Stimulated activated CD4-positive, alpha-beta T cell treated with anti-CD3 and anti-CD28 coated beads, Interleukin-2, amount 100 ng/mL, for 24 hours (primary cell): ENCODE measurements around the gene NR3C2.

Experiments used
- DNase-seq, 2 donors: peaks; one replicate each; pipeline ENCODE4 v3.0.0-alpha.2; 2020

Gene NR3C2

DNA sequence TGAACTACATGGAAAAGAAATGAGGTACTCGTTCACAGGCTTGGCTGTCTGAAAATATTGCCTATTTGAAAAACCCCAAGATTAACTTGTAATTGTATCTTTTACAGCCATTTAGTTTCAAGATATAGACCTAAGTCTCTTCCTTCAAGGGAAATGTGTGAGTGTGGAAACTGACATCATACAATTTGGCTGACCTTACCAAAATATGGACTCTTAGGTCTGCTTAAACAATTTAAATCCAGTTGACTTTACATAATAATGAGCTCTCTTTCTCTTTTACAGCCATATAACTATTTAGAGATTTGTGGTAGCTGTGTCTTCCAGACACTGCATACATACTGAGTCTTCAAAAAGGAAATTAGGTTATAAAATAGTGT is 186.9 kb downstream of the NR3C2 start:
- no peak for DNase-seq

DNA sequence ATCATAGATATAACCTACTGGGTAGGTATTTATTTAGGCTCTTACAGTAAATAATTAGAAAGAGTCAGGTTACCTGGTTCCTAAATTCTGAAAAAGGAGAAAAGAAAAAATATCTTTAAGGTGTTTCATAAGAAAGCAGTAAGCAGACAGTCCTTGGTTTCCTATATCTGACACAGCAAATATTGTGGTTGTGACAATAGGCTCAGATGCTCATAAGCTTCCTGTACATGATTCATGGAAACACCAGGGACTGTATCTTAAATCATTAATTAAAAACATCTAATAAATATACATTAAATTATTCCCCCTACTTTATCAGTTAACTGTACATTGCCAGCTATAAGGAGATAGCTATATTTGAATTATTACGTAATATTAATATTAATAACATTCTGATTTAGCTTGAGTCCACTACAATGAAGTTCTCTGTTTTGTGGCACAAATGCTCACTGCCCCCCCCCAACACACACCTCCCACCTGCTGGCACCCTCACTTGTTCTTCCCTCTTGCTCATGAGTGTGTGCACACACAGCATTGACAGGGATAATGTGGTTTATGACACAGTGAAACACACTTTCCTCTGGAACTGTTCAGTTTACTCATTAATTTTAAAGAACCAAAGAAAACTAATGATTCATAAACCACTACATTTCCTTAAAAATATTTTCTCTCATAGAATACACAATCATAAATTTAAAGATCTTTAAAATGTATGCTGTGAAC is 187.4 kb downstream of the NR3C2 start:
- no peak for DNase-seq

DNA sequence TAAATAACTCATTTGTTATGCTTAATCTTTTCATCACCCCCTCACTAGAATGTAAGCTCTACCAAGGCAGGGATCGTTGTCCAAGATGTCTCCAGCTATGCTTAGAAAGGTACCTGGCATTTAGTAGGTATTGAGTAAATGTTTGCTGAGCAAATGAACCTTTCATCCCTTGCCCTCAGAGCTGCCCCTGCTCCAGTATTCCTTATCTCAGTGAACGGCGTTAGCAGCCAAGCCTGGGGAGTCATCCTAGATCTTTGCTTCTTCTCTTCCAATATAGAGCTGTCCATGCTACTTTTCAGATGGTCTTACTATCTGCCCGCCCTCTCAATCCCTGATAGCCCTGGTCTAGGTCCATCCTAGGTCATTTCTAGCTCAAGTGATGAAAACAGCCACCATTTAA is 188.4 kb downstream of the NR3C2 start:
- DNase-seq, result no peak

DNA sequence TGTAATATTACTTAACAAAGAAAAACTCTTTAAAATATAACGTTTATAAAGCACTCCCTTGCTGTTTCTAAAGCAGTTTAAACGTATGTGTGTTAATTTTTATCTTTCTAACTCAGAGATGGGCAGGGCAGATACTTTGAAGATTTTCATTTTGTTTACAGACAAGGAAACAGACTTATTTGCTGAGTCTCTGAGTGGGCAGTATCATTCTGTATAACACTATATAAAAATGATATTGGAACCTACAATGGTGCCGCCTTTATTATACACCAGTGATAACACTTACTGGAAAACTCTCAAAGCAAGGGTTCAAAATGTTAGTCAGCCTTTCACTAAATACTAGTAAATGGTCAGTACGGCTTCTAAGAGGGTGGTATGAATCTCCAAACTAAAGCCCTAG is 193.4 kb downstream of the NR3C2 start:
- no peak for DNase-seq

DNA sequence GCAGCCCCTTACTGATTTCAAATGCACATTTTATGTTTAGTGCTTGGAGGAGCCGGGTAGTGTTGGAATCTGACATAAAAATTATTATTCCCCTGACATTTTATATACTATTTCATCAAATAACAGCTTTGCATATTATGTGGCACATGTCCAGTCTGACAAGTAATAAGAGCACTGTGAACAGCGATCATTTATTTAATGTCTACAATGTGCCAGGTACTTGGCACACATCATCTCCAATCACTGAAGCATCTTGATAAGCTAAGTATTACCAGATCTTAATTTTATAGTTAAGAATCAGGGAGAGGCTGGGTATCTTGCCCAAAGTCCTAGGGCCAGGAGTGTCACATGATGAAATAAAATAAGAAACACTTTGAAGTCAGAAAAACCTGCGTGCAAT is 197.2 kb downstream of the NR3C2 start:
- no peak for DNase-seq

DNA sequence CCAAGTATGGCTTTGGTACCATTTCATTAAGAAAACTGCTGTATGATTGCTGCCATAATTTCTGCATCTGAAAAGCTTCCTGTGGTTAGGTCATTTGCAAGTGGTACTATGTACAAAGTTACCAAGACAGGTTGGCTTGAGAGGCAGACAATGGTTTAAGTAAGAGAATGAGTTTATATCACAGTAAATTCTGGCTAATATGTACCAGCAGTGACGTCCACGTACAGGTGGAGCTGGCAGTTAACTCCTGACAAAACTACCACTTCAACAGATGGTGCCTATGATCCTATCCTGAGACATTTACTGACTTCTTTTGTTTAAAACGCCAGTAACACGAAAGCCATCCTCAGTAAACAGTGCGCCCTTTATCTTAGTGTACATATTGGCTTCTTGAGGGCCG is 198.4 kb downstream of the NR3C2 start:
- DNase-seq, result no peak

DNA sequence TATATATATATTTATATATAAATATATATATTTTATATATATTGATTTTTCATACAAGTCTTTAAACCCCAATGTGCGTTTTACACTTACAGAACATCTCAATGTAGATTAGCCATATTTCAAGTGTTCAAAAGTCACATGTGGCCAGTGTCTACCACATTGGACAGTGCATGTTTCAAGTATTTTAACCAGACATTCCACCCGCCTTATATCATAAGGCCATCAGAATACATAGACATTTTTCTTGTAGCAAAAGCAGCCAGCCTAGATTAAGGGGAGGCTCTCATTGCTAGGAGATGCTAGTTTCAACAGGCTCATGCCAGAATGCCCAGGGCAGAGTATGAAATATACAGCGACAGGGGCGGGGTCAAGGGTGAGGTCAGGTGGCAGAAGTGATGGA is 202.0 kb downstream of the NR3C2 start:
- no peak for DNase-seq

DNA sequence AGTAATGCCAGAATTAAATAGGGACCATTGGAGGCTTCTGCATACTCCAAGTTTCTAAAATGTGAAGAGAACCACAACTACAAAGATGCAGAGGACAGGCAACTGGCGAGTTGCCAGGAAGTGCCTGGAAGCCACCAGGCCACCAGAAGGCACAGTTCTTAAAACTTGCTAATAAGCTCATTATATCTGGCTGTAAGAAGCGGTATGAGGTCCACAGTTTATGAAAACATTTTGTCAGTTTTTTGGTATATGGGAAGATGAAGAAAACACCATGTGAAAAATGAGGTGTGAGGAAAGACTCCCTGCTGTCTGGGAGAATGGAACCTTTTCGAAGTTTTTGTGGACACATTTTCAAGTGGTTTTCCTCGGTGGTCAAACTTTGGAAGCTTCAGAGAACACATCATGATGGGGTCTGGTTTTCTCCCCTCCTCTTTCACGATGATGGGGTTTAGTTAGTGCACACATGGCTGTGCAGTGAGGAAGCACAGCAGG is 202.7 kb downstream of the NR3C2 start:
- DNase-seq, result no peak

DNA sequence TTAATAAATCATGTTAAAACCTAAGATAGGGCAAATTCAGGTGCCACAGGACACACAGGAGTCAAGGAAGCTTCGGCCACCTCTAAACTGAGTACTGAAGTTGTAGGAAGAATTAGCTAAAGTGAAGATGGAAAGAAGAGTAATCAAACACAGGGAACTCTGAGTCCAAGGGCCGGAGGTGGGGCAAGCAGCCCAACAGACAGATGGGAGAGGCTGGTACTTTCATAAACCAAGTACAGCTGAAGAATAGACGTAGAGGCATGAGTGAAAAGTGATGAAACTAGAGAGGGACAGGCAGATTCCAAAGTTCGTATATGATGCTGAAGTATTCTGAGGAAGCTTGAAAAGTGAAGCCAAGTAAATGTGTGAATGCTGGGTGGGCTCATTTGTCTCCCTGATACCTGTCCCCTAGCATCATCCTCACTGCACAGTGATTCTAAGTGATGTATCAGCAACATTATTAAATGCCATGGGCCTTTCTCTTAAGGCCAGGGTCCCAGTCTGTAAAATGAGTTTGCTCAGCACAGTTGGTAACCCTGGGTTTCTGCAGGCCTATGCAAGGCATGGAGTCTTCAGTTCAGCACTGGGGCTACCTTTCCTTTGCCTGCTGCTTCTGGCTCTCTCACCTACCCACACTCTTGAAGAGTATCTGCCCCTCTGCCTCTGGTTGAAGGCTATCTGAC is 203.3 kb downstream of the NR3C2 start:
- DNase-seq, result no peak

DNA sequence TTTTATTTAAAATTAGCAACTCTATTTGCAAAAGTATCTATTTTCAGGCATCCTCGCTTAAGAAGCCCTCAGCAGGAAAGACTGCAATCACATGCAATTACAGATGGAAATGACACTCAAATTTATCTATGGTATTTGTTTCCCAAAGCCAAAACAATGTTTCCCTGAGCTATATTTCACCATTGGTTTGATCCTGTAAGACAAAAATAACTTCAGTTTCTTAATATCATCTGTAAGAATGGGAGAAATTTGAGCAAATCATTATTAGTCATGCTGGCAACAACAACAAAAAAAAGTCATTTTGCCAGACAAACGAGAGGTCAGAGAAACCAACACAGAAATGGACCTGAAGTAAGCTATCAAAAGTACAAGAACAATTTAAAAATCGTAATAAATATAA is 204.1 kb downstream of the NR3C2 start:
- DNase-seq, result no peak

DNA sequence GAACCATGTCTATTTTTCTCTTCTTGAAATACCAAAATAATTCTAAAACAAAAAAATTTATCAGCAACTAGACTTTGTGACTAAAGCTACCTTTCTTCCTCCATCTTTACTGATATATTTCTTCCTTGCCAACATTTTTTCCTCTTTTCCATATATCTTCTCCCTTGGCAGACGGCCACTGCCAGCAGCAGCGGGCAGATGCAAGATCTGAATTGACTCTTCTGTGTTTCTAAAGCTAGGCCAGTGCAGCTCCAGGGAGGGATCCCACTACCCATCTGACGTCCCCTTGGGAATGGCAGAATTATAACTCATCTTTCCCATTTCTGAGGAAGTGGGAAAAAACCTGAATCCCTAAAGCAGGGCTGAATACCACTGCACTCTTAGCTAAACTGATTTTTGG is 206.4 kb downstream of the NR3C2 start:
- no peak for DNase-seq

DNA sequence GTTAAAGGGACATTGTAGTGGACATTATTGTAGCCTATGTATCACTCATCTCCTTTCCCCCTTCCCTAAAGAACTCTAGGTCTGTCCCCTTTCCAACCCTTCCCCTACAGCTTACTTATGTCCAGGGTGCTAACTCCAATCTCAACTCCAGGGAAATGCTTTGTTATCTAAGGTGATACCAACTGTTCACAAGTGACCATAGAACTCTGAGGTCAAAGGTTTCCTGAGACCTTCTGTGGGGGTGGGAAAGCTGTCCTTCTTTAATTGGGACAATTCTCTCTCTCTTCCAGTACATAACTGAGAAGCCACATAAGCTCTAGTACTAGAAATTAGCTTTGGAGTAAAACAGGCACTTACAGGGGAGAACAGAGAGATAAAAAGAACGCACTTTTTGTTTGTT is 212.4 kb downstream of the NR3C2 start:
- no peak for DNase-seq

DNA sequence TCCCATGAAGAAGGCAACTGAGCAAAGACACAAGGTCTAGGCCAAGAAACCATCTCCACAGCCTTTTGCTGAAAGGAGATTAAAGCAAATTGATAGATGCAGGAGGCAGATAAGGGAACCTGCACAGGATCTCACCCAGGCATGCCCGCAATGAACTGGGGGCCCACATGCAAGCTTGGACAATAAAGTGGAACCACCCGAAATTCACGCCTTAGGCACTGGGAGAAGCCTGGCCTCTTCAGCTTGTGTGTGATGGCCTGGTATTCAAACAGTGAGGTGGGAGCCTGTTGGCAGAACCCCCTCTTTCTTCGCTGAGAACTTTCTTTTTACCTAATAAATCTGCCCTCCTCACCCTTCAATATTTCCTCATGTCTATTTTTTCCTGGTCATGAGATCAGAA is 213.2 kb downstream of the NR3C2 start:
- DNase-seq, result no peak

DNA sequence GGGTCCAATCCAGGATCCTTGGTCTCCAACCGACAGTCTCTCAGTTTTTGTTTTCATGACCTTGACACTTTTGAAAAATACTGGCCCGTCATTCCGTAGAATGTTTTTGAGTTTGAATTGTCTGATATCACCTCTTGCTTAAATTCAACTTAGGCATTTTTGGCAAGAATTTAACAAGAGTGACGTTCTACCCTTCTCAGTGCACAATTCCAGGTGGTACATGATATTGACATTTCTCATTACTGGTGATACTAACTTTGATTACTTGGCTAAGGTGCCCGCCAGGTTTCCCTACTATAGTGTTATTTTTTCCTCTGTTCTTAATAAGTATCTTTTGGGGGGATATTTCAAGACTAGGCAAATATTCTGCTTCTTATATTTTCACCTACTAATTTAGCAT is 215.1 kb downstream of the NR3C2 start:
- no peak for DNase-seq

DNA sequence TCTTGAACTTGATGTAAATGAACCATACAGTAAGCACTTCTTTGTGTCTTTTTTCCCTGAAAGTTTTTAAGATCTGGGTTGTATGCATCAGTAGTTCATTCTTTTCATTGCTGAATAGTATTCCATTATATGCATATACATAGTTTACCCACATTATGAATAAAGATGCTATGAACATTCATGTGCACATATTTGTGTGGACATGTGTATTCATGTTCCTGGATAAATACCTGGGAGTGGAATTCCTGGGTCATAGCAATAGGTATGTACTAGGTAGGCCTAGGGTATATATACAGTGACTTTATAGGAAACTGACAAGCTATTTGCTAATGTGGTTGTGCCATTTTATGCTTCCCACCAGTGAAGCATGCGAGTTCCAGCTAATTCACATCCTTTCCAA is 215.9 kb downstream of the NR3C2 start:
- DNase-seq, result no peak

DNA sequence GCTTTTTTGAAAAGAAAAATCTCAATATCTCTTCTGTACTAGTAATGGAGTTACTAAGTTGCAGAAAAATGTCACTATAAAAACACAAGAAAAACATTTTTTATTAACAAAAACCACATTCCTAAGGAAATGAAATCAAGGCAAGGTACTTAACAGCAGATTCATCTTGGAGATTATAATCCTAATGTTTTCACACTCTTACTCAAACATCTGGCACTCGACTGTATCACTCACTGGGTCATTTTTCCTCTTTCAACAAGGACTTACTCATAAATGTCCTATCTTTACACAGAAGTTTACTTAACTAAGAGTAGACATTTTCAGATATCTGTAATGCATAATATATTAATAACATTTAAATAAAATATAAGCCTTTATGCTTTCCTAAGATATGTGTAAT is 216.6 kb downstream of the NR3C2 start:
- no peak for DNase-seq

DNA sequence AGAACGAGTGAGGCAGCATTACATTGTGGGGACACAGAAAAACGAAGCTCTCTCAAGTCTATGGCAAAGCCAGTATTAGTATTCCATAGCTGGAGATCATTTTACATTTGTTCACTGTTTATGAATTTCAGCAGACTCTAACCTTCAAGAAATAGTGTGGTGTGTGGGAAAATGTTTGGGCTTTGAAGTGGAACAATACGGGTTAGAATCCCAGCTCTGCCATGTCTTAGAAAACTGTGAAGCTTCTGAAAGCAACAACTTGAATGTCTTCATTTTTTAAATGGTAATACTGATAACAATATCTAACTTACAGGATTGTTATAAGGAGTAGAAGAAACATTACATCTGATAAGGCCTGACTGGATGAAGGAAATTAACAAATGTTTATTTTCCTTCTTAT is 217.7 kb downstream of the NR3C2 start:
- DNase-seq, result no peak

DNA sequence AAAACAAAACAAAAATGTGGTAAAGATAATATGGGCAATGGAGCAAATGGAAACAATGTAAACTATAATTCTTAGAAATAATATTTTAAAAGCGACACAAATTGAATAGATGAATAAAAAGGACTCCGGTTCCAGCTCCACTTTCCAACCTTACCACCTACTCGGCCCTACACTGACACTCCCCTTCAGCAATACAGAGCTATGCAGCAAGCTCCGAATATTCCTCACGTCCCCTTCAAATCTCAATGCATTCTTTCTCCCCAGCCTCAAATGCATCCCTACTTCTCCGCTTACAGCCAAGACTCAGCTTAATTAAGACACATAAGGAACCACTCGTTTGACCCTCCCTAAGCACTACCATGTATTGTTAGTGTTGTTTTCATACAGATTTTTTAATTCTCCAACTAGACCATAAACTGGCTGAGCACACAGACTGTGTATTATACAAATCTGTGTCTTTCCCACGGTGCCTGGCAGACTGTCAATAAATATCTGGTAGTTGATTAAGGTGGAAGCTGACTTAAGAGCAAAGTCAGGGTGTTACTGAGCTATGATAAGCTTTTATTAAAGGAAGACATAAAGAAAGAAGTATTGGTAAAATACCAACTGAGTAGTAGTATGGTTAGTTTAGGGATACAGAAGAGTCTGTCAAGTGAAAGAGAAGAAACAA is 219.1 kb downstream of the NR3C2 start:
- no peak for DNase-seq

DNA sequence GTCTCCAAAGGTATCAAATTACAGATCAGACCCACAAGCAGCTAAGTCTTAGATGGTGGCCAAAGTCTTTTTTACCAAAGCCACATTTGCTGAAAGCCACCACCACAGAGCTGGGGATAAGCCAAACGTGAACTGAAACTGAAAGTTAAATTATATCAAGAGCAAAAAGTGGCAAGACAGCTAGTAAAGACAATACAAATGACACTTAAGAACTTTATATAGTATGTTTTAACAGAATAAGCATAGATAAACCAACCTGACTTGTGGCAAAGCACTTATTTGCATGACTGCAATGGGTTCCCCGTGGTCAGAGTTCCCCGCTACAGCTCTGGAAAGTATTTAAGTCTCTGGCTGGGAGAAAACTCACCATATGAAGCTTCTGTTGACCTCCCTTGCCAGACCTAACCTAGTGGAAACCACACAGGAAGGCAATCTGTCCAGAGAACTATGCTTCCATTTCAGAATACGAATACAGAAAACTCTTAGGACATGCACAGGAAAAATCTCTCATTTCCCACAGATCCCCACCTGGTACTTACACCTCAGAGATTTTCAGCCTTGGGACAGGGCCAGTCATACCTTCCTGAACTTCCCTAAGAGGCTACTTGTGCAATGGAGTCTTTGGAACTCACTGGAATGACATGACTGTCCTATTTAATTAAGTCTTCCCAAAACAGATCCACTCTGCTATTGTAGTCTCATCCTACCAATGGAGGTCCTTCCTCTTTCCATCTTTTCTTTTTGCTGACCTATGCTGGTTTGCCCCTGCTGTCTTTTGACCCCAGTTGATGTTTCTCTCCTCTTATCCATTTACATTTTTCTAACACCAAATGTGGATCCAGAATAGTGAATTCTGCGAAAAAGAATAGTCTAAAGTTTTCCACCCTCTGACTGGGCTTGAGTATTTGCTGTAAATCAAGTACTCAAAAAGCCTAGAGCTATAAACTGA is 225.1 kb downstream of the NR3C2 start:
- no peak for DNase-seq

DNA sequence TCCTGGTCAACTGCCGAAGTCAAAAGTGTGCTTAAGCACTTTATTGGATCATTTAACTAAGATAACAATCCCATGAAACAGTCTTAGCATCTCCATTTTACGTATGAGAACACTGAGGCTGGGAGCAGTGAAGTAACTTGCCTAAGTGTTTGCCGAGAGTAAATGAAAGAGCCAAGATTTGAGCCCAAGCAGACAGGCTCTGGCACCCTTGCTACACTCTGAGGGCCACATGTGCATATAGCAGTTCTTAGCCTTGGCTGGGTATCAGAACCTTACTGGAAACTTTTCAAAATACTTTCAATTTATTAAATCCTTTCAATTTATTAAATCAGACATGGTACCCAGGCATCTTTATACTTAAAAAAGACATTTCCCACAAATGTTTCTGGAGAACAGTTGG is 225.9 kb downstream of the NR3C2 start:
- no peak for DNase-seq

DNA sequence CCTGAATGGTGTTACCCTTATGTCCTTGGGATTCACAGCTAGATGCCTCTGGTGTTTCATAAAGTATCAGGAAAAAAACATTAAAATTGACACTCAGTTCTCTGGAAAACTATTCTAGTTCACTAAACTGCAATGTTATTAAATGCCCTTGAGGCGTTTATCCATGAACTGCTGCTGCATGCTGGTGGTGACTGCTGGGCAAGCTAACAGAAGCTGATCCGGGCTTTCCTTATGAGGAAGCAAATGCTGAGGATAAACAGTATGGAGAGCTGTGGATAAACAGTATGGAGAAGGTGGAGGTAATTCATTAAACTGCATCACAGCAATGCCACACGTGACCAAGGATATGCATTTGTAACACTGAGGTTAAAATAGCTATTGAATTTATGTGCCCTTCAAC is 227.0 kb downstream of the NR3C2 start:
- no peak for DNase-seq

DNA sequence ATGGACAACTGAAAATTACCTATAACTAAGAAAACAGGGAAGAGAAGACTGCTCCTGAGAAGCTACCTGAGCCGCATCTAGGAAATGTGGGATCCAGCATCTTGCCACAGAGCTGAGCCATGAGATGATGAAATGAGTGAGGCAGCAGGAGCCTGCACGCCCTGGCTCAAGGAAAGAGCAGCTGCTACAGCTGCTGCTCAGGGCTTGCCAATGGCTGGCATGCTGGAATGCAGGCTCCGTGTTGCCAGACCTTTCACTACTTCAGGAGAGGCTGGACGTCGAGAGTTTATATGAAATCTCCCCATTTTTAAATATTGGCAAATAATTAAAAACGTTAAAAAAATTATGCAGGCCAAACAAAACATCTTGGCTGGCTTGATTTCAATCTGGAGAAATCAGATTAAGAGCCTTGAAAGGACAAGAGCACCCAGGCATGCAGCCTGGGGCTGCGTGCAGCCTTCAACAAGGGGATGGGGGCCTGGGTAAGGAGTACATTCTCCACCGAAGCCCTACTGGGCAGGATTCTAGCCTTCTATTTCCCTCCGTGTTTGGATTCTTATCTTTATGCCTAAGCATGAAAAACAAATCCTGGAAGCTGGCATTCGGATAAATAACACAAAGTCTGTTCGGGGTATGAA is 227.6 kb downstream of the NR3C2 start:
- no peak for DNase-seq

DNA sequence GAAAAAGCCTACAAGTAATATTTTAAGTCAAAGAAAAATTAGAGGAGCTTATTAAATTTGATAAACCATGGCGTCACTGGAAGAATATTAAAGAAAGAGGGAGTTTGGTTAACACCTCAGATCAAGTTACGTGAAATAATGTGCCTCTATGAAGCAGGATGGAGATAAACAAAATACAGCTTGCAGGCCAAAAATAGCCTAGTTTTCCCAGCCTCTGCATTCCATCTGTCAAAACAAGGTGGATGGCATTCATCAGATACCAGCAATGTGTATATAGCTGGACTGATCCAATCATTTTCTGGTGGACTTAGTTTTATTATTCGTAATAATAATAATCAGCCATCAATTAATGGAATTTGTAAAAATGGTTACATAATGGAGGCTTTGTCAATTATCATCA is 230.7 kb downstream of the NR3C2 start:
- no peak for DNase-seq
